Lower lobe of right lung (tissue), 2 donors: ENCODE data around the gene GADD45A. TPM values are rescaled to one million over a fixed set of nuclear protein-coding genes. Genes with fewer than 3 reads are reported as not detected.

Experiments
- ATAC-seq, 2 donors: fragments of 200-7000 bp; cut with Tn5 transposase; one replicate each; pipeline ENCODE4 v1.9.1; 2020 to 2022; ENCODE audit warnings: mild to moderate bottlenecking in 2 of 2, moderate library complexity in 2 of 2
- DNase-seq: peaks from one replicate; pipeline ENCODE4 v3.0.0-alpha.2; 2020
- H3K27ac ChIP-seq: fragments of 200-600 bp; one replicate; pipeline ENCODE4 v1.8.0; 2022
- H3K27me3 ChIP-seq: fragments of 200-600 bp; one replicate; pipeline ENCODE4 v1.8.0; 2022; ENCODE audit warnings: low read depth
- H3K36me3 ChIP-seq: fragments of 200-600 bp; one replicate; pipeline ENCODE4 v1.8.0; 2022; ENCODE audit warnings: mild to moderate bottlenecking
- H3K4me1 ChIP-seq: fragments of 200-600 bp; one replicate; pipeline ENCODE4 v1.8.0; 2022
- H3K4me3 ChIP-seq: fragments of 200-600 bp; one replicate; pipeline ENCODE4 v1.8.0; 2022; ENCODE audit warnings: mild to moderate bottlenecking
- H3K9me3 ChIP-seq: fragments of 200-600 bp; one replicate; pipeline ENCODE4 v1.8.0; 2022
- intact Hi-C: fragments of 100-400 bp; cut with DNase I; formaldehyde crosslinking; loops from one replicate; pipeline ENCODE4 v1.11.0; 2022
- total RNA-seq: library from RNA; stranded (reverse); fragmentation: NEBNext Ultra II Directional; extraction: Animal tissue kit (Norgen Biotek cat#: 25700); gene quantifications from one replicate; pipeline ENCODE4 v1.2.1, GENCODE V29; 2021
- TF ChIP-seq, protein P1 (sequence below): fragments of 200-600 bp; IDR thresholded peaks from one replicate; pipeline ENCODE4 v1.8.0; 2022; ENCODE audit warnings: antibody characterized with exemption, mild to moderate bottlenecking
- donor health status: DM: no; HTN: yes; CAD: no; lungs with severe emphysema.

Gene GADD45A
- total RNA-seq, 1 donor from 2014 or later: 13.6 TPM

DNA sequence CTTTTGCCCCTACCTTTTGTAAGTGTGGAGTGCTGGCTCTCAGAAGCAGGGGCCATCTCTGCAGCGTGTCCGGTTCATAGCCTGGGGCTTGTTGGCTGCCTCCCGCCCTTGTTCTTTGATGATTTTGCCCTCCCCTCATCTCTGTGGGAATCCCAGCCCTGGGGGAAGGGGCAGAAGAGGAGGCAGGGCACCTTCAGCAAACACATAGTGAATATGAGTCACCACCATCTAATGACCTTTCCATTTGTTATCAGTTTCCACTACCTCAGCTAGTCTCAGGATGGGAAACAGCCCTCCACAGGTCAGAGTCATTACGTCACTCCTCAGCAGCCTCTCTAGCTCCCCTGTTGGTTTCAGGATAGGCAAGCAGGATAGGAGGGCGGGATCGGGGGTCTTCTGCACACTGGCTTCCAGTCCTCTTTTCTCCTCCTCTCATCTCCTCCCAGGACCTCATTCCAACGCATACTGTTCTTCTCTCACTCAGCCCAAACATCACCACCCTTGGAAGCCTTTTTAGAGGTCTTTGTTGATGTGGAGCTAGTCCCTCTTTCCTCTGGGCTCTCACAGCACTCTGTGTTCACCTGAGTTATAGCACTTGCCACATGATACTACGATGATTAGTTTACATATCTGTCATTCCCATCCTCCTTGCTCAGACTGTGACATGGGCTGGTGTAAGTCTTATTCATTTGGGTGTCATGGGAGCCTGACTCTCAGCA lies 15.8 kb downstream of the GADD45A start:
- DNase-seq: no peak
- TF ChIP-seq, protein P1, sequence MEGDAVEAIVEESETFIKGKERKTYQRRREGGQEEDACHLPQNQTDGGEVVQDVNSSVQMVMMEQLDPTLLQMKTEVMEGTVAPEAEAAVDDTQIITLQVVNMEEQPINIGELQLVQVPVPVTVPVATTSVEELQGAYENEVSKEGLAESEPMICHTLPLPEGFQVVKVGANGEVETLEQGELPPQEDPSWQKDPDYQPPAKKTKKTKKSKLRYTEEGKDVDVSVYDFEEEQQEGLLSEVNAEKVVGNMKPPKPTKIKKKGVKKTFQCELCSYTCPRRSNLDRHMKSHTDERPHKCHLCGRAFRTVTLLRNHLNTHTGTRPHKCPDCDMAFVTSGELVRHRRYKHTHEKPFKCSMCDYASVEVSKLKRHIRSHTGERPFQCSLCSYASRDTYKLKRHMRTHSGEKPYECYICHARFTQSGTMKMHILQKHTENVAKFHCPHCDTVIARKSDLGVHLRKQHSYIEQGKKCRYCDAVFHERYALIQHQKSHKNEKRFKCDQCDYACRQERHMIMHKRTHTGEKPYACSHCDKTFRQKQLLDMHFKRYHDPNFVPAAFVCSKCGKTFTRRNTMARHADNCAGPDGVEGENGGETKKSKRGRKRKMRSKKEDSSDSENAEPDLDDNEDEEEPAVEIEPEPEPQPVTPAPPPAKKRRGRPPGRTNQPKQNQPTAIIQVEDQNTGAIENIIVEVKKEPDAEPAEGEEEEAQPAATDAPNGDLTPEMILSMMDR: no peak
- no peaks in the 10 kb centered on the region for H3K4me1 ChIP-seq
- H3K27me3 ChIP-seq: no peaks in the 10 kb centered on the region
- H3K36me3 ChIP-seq: peaks cover 24% of the 10 kb centered on the region
- intact Hi-C loops: no loop called here
- no peaks in the 10 kb centered on the region for H3K9me3 ChIP-seq
- no peak overlapping the region for H3K27ac ChIP-seq
- no peak for ATAC-seq
- no peak overlapping the region for H3K4me3 ChIP-seq

DNA sequence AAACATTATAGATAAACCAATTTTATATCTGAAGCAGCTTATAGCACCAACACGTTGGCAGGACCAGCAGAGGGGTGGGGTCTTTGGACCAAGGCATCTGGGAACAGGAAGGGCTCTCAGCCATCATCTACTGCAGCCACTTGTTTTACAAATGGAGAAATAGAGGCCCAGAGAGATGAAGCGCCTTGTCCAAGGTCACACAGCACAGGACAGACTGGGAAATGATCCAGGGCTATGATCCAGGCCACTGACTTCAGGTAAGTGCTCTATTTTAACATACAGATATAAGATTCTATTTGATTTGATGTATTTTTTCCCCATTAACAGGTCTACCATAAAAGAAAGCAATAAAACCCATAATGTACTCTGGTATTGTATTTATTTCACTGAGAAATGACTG lies 16.9 kb downstream of the GADD45A start:
- ATAC-seq (no peak), DNase-seq (no peak)
- no peaks in the 10 kb centered on the region for H3K27me3 ChIP-seq
- H3K9me3 ChIP-seq: no peaks in the 10 kb centered on the region
- no peak overlapping the region for H3K27ac ChIP-seq
- H3K4me1 ChIP-seq: no peaks in the 10 kb centered on the region
- intact Hi-C loops: no loop called here
- TF ChIP-seq, protein P1: no peak
- H3K36me3 ChIP-seq: peaks cover 24% of the 10 kb centered on the region
- no peak overlapping the region for H3K4me3 ChIP-seq

DNA sequence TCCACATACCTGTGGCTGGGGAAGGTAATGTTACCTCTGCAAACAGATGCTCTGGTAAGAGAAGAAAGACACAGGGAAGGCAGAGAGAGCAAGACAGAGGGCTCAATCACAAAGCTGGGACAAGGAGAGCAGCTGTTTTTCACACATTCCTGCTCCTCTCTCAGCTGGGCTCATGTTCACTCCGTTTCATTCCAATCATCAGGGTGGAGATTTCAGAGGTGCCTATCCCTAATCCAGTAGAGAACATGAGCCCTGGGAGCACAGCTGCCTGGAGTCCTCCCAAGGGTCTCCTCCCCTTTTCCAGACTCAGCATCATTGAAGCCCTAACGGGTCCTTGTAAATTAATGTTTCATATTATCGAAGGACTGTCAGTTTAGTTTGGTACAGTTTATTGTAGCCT lies 19.4 kb downstream of the GADD45A start:
- Histone ChIP-seq H3K4me3 (no peak overlapping the region), H3K4me1 (no peaks in the 10 kb centered on the region), H3K27ac (no peak overlapping the region), H3K9me3 (no peaks in the 10 kb centered on the region), H3K27me3 (no peaks in the 10 kb centered on the region), H3K36me3 (peaks cover 24% of the 10 kb centered on the region)
- TF ChIP-seq, protein P1: no peak
- DNase-seq: no peak
- intact Hi-C loops: no loop called here
- ATAC-seq: no peak

DNA sequence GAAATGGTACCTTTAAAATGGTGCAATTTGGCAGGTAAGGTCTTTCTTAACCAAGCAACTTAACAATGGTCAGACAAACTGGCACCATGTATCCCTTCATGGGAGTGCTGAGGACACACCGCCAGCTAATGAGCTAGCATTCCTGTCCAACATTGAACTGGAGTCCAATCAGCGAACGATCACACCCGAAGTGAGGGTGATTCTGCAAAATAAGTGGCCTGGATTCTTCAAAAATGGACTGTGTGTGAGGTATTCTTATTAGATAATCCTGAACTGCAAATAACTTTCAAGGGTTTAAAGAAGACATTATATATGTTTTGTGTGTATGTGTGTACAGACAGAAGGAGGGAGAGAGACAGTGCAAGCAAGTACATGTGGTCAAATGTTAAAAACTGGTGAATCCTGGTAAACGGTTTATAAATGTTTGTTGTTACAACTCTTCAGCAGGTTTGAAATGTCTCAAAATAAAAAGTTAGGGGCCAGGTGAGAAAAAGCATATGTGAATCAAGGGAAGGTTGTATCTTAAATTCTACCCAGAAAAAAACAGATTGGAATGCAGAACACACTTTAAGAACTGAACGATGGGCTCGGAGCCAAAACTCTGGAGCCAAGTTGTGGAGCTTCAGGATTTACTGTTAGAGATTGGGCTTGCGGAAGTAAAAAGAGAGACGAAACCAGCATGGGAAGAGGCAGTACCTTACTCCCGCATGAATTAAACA lies 20.9 kb downstream of the GADD45A start:
- H3K4me3 ChIP-seq: no peak overlapping the region
- DNase-seq (no peak), ATAC-seq (no peak)
- TF ChIP-seq, protein P1: no peak
- intact Hi-C loops: no loop called here
- H3K27me3 ChIP-seq: no peaks in the 10 kb centered on the region
- peaks cover 24% of the 10 kb centered on the region for H3K36me3 ChIP-seq
- H3K27ac ChIP-seq: no peak overlapping the region
- H3K9me3 ChIP-seq: no peaks in the 10 kb centered on the region
- peaks cover 5% of the 10 kb centered on the region for H3K4me1 ChIP-seq

DNA sequence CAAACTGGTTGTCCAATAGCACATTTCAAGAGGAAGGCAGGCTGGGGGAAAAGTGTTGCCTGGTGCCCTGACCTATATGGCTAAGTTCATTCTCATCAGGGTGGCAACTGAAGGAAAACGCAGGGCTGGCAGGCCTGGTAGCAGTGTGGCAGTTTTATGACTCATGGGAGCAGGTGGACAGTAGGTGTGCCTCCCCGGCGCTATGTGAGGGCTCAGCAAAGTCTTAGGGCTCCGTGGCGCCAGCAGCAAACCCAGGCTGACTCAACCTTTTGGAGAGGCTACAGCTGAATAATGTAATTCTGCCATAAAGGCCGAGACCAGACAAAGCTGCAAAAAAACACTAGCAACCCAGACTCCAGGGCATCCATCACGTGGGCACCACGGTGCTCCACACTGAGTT lies 23.6 kb downstream of the GADD45A start:
- DNase-seq (no peak), ATAC-seq (no peak)
- Histone ChIP-seq H3K4me1 (peaks cover 17% of the 10 kb centered on the region), H3K4me3 (no peak overlapping the region), H3K27me3 (no peaks in the 10 kb centered on the region), H3K27ac (no peak overlapping the region), H3K9me3 (no peaks in the 10 kb centered on the region), H3K36me3 (peaks cover 22% of the 10 kb centered on the region)
- intact Hi-C loops: no loop called here
- TF ChIP-seq, protein P1: no peak
